Measurements from ENCODE around the gene ATOX1.

DNA sequence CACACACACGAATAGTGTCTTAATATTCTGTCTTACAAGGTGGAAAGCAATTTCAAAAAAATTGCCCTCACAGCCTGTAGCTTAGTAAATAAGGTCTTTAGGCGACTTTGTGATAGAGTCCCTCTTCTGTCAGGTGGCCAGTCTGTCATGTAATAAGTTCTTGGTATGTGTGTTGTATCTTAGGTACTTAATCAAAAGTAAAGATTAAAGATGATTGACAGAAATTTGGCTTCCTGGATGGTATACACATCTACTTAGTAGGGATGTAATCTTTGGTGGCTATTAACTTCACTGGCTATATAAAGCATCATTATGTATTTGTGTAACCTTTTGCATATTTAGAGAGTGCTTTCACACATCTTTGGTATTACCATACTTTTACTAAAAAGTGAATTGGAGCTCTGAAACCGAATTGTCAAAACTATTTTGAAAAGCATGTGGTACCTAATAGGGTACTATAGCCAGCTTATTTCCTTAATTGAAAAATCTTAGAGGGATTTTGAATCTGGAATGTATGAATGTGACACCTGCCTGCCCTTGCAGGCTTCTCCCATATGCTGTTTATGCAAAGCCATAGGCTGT is 16.7 kb upstream of the ATOX1 start:
- no peak for TF ChIP-seq CTCF (IDR thresholded peaks at IDR 0.05)
- no peak for TF ChIP-seq POLR2A (IDR thresholded peaks at IDR 0.05)

All from heart left ventricle (tissue), 13 donors.